Measurements from ENCODE around the gene SETD3.

- TF ChIP-seq CTCF (IDR thresholded peaks at IDR 0.05; ENCODE audit: low read depth, low read length) (no peak), EZH2phosphoT487 (IDR thresholded peaks at IDR 0.05; ENCODE audit: low read depth) (no peak)
Observed at GRCh38 chr14:99454246-99454645, 26.4 kb downstream of the SETD3 start.

All from OCI-LY3 (cell line).